Measurements from ENCODE around the gene C1QTNF1. TPM values are rescaled to one million over a fixed set of nuclear protein-coding genes. Genes with fewer than 3 reads are reported as not detected.
A peak's percentile ranks its signal among the peaks of the same experiment; 100 is the strongest.

C1QTNF1 gene
- total and polyA plus RNA-seq, 9 of the 15 experiments (the other 6 are each of a cell fraction or from before 2014, with no cell fraction given): 0.09 TPM; not detected in 8

- TF ChIP-seq ZNF232 (CRISPR knock-in tag; IDR thresholded peaks at IDR 0.05): no peak
- TF ChIP-seq SNAPC5 (CRISPR knock-in tag; IDR thresholded peaks at IDR 0.05): no peak
- TF ChIP-seq ZNF551 (CRISPR knock-in tag; IDR thresholded peaks at IDR 0.05): no peak
- no peak for TF ChIP-seq RREB1 (CRISPR knock-in tag; IDR thresholded peaks at IDR 0.05)
- TF ChIP-seq ZNF511 (CRISPR knock-in tag; IDR thresholded peaks at IDR 0.05): no peak
- TF ChIP-seq KLF10 (CRISPR knock-in tag; IDR thresholded peaks at IDR 0.05): no peak
- TF ChIP-seq FOXK1 (CRISPR knock-in tag; IDR thresholded peaks at IDR 0.05; ENCODE audit: borderline replicate concordance): no peak
- TF ChIP-seq GATA2 (CRISPR knock-in tag; IDR thresholded peaks at IDR 0.05): no peak
- TF ChIP-seq ZNF696 (CRISPR knock-in tag; conservative IDR thresholded peaks at IDR 0.05): no peak
- no peak for TF ChIP-seq TEAD1 (CRISPR knock-in tag; IDR thresholded peaks at IDR 0.05)
- no peak for TF ChIP-seq HNRNPUL1 (IDR thresholded peaks at IDR 0.05; ENCODE audit: low read length)
- TF ChIP-seq ZBED1 (IDR thresholded peaks at IDR 0.05): no peak
- TF ChIP-seq HCFC1 (IDR thresholded peaks at IDR 0.05; ENCODE audit: low read depth, low read length): no peak
- TF ChIP-seq MTA1 (IDR thresholded peaks at IDR 0.05; ENCODE audit: borderline replicate concordance): no peak; the same call in 1 of the 2 replicates
- TF ChIP-seq, protein P1, sequence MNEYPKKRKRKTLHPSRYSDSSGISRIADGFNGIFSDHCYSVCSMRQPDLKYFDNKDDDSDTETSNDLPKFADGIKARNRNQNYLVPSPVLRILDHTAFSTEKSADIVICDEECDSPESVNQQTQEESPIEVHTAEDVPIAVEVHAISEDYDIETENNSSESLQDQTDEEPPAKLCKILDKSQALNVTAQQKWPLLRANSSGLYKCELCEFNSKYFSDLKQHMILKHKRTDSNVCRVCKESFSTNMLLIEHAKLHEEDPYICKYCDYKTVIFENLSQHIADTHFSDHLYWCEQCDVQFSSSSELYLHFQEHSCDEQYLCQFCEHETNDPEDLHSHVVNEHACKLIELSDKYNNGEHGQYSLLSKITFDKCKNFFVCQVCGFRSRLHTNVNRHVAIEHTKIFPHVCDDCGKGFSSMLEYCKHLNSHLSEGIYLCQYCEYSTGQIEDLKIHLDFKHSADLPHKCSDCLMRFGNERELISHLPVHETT (CRISPR knock-in tag; conservative IDR thresholded peaks at IDR 0.05 in 1 of 2, IDR thresholded peaks at IDR 0.05 in 1 of 2): 0 out of 4 replicates have a peak, but pooled peaks of 1 of the 2 experiments have one; percentile 4
- TF ChIP-seq FOXA1 (IDR thresholded peaks at IDR 0.05; ENCODE audit: borderline replicate concordance): no peak
- peak; percentile 64; the same call in 1 of the 2 replicates for TF ChIP-seq BACH1 (tag; IDR thresholded peaks at IDR 0.05)
- no peak for TF ChIP-seq CGGBP1 (CRISPR knock-in tag; IDR thresholded peaks at IDR 0.05)
- TF ChIP-seq ELF1 (tag; IDR thresholded peaks at IDR 0.05): no peak; the same call in 1 of the 2 replicates
- TF ChIP-seq ZNF282 (CRISPR knock-in tag; IDR thresholded peaks at IDR 0.05): no peak
- no peak for TF ChIP-seq ZNF586 (CRISPR knock-in tag; conservative IDR thresholded peaks at IDR 0.05)
Measured at GRCh38 chr17:78986649-78987328, 37.2 kb upstream of the C1QTNF1 start (continued).

All from K562 (cell line).